ENCODE data around the gene SAMSN1. TPM values are rescaled to one million over a fixed set of nuclear protein-coding genes. Genes with fewer than 3 reads are reported as not detected.

Gene SAMSN1
- polyA plus RNA-seq, 1 donor from 2014 or later = 24.6 TPM

DNA sequence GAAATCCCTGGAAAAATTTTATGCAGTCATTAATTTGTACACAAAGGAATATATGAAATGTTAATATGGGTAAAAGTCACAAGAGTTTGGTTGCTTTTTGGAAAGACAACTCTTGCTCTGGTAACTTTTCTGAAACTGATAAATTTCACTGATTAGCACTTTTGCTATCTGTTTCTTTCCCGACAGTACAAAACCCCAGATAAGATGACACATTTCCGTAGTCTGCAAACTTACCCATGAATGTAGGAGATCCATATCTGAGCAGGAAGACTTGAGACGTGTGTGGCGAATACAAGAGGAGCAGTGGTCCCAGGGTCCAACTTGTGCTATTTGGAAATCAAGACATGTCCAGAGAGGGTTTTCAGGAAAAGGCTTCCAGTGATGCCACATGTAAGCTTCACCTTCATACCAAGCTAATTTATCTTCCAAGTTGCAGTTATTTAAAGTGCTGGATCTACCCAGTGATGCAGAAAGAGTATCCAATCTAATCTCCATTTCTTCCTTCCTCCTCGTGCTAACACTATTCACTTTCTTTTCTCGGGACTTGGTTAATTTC is 35.9 kb upstream of the SAMSN1 start:
- Mint-ChIP-seq H3K4me3 (no peak overlapping the region), H3K4me1 (peaks cover 0 to 10% (median 5%) of the 10 kb centered on the region in 3 donors), H3K27ac (no peak overlapping the region), H3K27me3 (no peaks in the 10 kb centered on the region), H3K36me3 (no peaks in the 10 kb centered on the region), H3K9me3 (no peaks in the 10 kb centered on the region)

DNA sequence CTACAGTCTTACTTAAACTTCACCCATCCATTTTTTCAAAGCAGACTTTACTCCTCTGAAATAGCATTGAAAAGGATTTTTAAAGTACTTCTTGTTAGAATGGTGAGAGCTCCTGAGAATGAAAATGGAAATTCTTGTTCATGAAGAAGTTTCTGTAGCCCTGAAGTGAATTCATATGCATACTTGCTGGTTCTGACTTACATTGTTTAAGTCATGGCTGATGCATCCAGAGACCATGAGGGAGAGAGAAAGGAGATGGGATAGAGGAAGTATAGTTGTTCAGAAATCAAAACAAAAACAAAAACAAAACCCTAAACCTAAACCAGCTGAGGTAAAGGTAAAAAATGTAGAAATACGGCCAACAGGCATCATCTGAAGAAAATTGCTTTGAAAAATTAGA is 27.1 kb upstream of the SAMSN1 start:
- Mint-ChIP-seq H3K27me3 (no peaks in the 10 kb centered on the region), H3K4me1 (peaks cover 18 to 46% (median 29%) of the 10 kb centered on the region in 3 donors), H3K9me3 (no peaks in the 10 kb centered on the region), H3K36me3 (no peaks in the 10 kb centered on the region), H3K4me3 (no peak overlapping the region), H3K27ac (no peak overlapping the region)

- no peak overlapping the region for H3K27ac Mint-ChIP-seq
- H3K27me3 Mint-ChIP-seq = no peaks in the 10 kb centered on the region
- peaks cover 25 to 49% (median 35%) of the 10 kb centered on the region in 3 donors for H3K4me1 Mint-ChIP-seq
- H3K36me3 Mint-ChIP-seq = no peaks in the 10 kb centered on the region
- no peaks in the 10 kb centered on the region for H3K9me3 Mint-ChIP-seq
- peak overlapping the region in 2 of 4 donors; percentile 25 to 34 for H3K4me3 Mint-ChIP-seq
These were observed 26.2 kb upstream of the SAMSN1 start for GRCh38 chr21:14572204-14572780.

- no peak overlapping the region for H3K27ac Mint-ChIP-seq
- no peak overlapping the region for H3K4me3 Mint-ChIP-seq
These were observed 23.8 kb upstream of the SAMSN1 start for GRCh38 chr21:14569868-14570267.

DNA sequence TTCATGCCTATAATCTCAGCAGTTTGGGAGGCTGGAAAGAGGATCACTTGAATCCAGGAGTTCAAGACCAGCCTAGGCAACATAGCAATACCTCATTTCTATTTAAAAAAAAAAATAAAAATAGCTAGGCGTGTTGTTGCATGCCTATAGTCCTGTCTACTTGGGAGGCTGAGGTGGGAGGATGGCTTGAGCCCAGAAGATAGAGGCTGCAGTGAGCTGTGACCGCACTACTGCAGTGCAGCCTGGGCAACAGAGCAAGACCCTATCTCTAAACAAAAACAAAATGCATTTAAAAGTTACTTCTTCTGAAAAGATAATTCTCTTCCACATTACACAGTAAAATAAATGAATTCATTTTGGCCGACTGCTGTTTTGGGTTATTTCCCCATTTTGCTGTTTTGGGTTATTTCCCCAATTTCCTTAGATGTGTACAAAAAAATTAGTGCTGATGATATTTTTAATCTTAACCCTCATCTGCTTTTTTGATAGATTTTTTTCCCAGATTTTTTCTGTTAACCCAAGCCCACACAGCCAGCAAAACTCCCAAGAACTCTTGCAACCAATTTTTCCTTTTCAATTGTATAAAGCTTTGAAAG is 23.0 kb upstream of the SAMSN1 start:
- no peaks in the 10 kb centered on the region for H3K36me3 Mint-ChIP-seq
- H3K4me1 Mint-ChIP-seq = peaks cover 31 to 53% (median 39%) of the 10 kb centered on the region in 3 donors
- no peaks in the 10 kb centered on the region for H3K27me3 Mint-ChIP-seq
- no peaks in the 10 kb centered on the region for H3K9me3 Mint-ChIP-seq
- H3K27ac Mint-ChIP-seq = peak overlapping the region in 2 of 3 donors; percentile 28 to 77
- H3K4me3 Mint-ChIP-seq = peak overlapping the region in 2 of 4 donors; percentile 6 to 30

More at GRCh38 chr21:14569868-14570267, 23.8 kb upstream of the SAMSN1 start:
- H3K36me3 Mint-ChIP-seq = no peaks in the 10 kb centered on the region
- H3K9me3 Mint-ChIP-seq = no peaks in the 10 kb centered on the region
- no peaks in the 10 kb centered on the region for H3K27me3 Mint-ChIP-seq
- H3K4me1 Mint-ChIP-seq = peaks cover 31 to 53% (median 39%) of the 10 kb centered on the region in 3 donors

GRCh38 chr21:14567331-14568279 is 21.5 kb upstream of the SAMSN1 start:
- peak overlapping the region in 3 of 4 donors; percentile 26 to 87 (median 64) for H3K4me3 Mint-ChIP-seq
- no peaks in the 10 kb centered on the region for H3K36me3 Mint-ChIP-seq
- no peaks in the 10 kb centered on the region for H3K27me3 Mint-ChIP-seq
- peak overlapping the region in 2 of 3 donors; percentile 28 to 92 for H3K27ac Mint-ChIP-seq
- H3K9me3 Mint-ChIP-seq = no peaks in the 10 kb centered on the region
- peaks cover 27 to 42% (median 33%) of the 10 kb centered on the region in 3 donors for H3K4me1 Mint-ChIP-seq

GRCh38 chr21:14566894-14567293 is 20.8 kb upstream of the SAMSN1 start:
- H3K27ac Mint-ChIP-seq = peak overlapping the region in 2 of 3 donors; percentile 28 to 92
- no peaks in the 10 kb centered on the region for H3K36me3 Mint-ChIP-seq
- H3K9me3 Mint-ChIP-seq = no peaks in the 10 kb centered on the region
- H3K27me3 Mint-ChIP-seq = no peaks in the 10 kb centered on the region
- peak overlapping the region in 1 of 4 donors; percentile 38 for H3K4me3 Mint-ChIP-seq
- peaks cover 25 to 37% (median 30%) of the 10 kb centered on the region in 3 donors for H3K4me1 Mint-ChIP-seq

DNA sequence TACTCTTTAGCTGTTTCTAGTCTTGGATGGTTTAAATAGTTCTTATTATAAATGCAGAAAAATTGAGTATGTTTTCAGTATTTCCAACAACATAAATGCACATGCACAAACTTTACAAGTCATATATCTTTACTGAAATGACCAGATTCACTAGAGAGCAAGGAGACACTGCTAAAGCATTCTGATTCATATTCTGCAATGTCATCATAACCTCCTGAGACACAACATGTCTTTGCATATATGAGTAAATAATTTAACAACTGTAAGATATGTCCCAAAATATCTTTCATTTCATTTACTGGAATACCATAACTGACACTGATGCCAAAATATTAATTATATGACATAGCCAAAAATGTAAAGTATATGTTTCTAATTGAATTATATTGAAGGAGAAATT is 16.8 kb upstream of the SAMSN1 start:
- H3K4me3 Mint-ChIP-seq = no peak overlapping the region
- peaks cover 16 to 26% (median 18%) of the 10 kb centered on the region in 3 donors for H3K4me1 Mint-ChIP-seq
- peaks cover 0 to 12% (median 2%) of the 10 kb centered on the region in 3 donors for H3K9me3 Mint-ChIP-seq
- H3K36me3 Mint-ChIP-seq = no peaks in the 10 kb centered on the region
- H3K27me3 Mint-ChIP-seq = no peaks in the 10 kb centered on the region
- no peak overlapping the region for H3K27ac Mint-ChIP-seq

GRCh38 chr21:14560555-14560954 is 14.4 kb upstream of the SAMSN1 start:
- H3K36me3 Mint-ChIP-seq = no peaks in the 10 kb centered on the region
- no peak overlapping the region for H3K4me3 Mint-ChIP-seq
- no peaks in the 10 kb centered on the region for H3K27me3 Mint-ChIP-seq
- peaks cover 0 to 12% (median 2%) of the 10 kb centered on the region in 3 donors for H3K9me3 Mint-ChIP-seq
- peak overlapping the region in 2 of 3 donors; percentile 12 to 18 for H3K27ac Mint-ChIP-seq
- peaks cover 27 to 35% (median 27%) of the 10 kb centered on the region in 3 donors for H3K4me1 Mint-ChIP-seq

DNA sequence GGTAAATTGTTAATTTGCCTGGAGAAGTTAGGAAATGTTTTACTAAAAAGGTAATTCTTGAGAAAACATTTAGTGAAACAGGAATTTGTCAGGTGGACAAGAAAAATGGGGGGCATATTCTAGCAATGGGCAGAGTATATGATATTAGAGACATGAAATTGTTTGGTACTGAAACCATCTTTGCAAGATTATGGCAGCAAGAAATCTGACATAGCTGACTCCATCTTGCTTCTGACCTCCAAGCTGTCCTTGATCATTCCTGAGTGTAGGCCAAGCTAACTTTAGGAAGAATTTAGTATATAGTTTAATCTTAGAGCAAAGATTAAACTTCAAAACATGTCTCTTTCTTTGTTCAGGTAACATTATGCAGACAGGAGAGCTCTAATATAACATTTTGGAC is 14.0 kb upstream of the SAMSN1 start:
- Mint-ChIP-seq H3K36me3 (no peaks in the 10 kb centered on the region), H3K4me3 (no peak overlapping the region), H3K27ac (peak overlapping the region in 1 of 3 donors; percentile 12), H3K4me1 (peaks cover 30 to 39% (median 31%) of the 10 kb centered on the region in 3 donors), H3K9me3 (peaks cover 0 to 12% (median 2%) of the 10 kb centered on the region in 3 donors), H3K27me3 (no peaks in the 10 kb centered on the region)

DNA sequence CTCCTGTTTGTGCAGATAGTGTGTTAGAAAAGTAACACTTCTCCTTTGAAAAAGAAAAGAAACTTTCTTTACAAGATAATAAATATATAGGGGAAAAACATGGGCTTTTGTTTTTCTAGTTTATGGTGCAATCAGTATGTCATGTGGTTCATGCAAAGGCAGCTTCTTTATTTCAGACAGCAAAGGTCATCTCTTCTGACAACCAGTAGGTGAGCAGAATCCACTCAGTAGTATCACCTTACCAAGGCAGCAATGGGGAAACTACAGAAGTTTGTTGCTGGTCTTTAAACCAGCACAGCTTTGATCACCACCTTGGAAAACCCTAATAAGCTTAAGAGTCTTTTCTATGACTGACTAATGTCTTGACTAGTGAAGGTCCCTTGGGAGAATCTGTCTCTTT is 13.0 kb upstream of the SAMSN1 start:
- Mint-ChIP-seq H3K4me1 (peaks cover 33 to 48% (median 38%) of the 10 kb centered on the region in 3 donors), H3K9me3 (peaks cover 0 to 12% (median 2%) of the 10 kb centered on the region in 3 donors), H3K4me3 (no peak overlapping the region), H3K27ac (peak overlapping the region in 1 of 3 donors; percentile 54), H3K36me3 (no peaks in the 10 kb centered on the region), H3K27me3 (no peaks in the 10 kb centered on the region)

- H3K4me3 Mint-ChIP-seq = peak overlapping the region; percentile 28 to 87 (median 60)
- H3K27ac Mint-ChIP-seq = peak overlapping the region; percentile 3 to 95 (median 91)
These were observed 11.3 kb upstream of the SAMSN1 start for GRCh38 chr21:14557413-14557812.

GRCh38 chr21:14554948-14555347 is 8.8 kb upstream of the SAMSN1 start:
- H3K4me1 Mint-ChIP-seq = peaks cover 42 to 60% (median 46%) of the 10 kb centered on the region in 3 donors
- H3K27me3 Mint-ChIP-seq = no peaks in the 10 kb centered on the region
- H3K27ac Mint-ChIP-seq = peak overlapping the region; percentile 27 to 95 (median 74)
- H3K36me3 Mint-ChIP-seq = no peaks in the 10 kb centered on the region
- H3K9me3 Mint-ChIP-seq = no peaks in the 10 kb centered on the region
- peak overlapping the region in 3 of 4 donors; percentile 19 to 65 (median 59) for H3K4me3 Mint-ChIP-seq

More at GRCh38 chr21:14557413-14557812, 11.3 kb upstream of the SAMSN1 start:
- Mint-ChIP-seq H3K9me3 (peaks cover 0 to 12% (median 2%) of the 10 kb centered on the region in 3 donors), H3K36me3 (no peaks in the 10 kb centered on the region), H3K4me1 (peaks cover 36 to 52% (median 38%) of the 10 kb centered on the region in 3 donors), H3K27me3 (no peaks in the 10 kb centered on the region)

GRCh38 chr21:14553422-14553821 is 7.3 kb upstream of the SAMSN1 start:
- no peak overlapping the region for H3K4me3 Mint-ChIP-seq
- H3K27ac Mint-ChIP-seq = peak overlapping the region in 1 of 3 donors; percentile 76
- H3K36me3 Mint-ChIP-seq = no peaks in the 10 kb centered on the region
- H3K27me3 Mint-ChIP-seq = no peaks in the 10 kb centered on the region
- H3K9me3 Mint-ChIP-seq = no peaks in the 10 kb centered on the region
- H3K4me1 Mint-ChIP-seq = peaks cover 46 to 57% (median 47%) of the 10 kb centered on the region in 3 donors
